ENCODE measurements around the gene LAMP1. TPM values are rescaled to one million over a fixed set of nuclear protein-coding genes. Genes with fewer than 3 reads are reported as not detected.

Gene LAMP1
- total and polyA plus RNA-seq, 2 donors (not counting 1 experiment from before 2014, with no cell fraction given), result 52.1 to 96.1 TPM

DNA sequence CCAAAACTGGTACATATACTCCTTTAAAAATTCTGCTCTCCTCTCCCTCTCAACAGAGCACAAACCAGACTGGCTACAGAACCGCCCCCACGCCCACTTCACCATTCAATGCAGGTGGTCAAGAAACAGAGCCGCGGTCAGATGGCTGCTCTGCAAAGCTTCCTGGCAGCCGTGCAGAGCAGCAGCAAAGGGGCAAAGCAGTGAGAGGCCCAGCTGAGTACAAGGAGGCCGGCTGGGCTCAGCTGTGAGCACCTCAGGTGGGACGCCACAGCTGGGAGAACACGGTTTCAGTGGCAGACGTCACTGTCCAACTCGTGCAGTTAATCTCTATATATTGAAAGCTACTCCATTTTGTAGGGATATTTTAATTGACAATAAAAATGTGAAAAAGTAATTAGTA lies 58.6 kb downstream of the LAMP1 start:
- no peaks in the 10 kb centered on the region for H3K4me1 ChIP-seq (ENCODE audit: control insufficient read depth in 2 of 2, insufficient read depth in 2 of 2, low read length in 2 of 2)
- no peaks in the 10 kb centered on the region for H3K79me2 ChIP-seq (ENCODE audit: control insufficient read depth, insufficient read depth, low read length)
- intact Hi-C loops (cut with micrococcal nuclease), result no loop called here
- Mint-ChIP-seq H3K27ac (no peak overlapping the region), H3K27me3 (peaks cover 17% of the 10 kb centered on the region), H3K4me1 (no peaks in the 10 kb centered on the region), H3K9me3 (ENCODE audit: insufficient read depth) (no peaks in the 10 kb centered on the region), H3K4me3 (no peak overlapping the region)
- no peak overlapping the region for H3K9ac ChIP-seq (ENCODE audit: low read length)
- no peak overlapping the region for H3K27ac ChIP-seq (ENCODE audit: low read length in 2 of 2)
- H4K20me1 ChIP-seq (ENCODE audit: control insufficient read depth, insufficient read depth, low read length, poor library complexity, severe bottlenecking), result no peaks in the 10 kb centered on the region
- no peak overlapping the region for H2AFZ ChIP-seq (ENCODE audit: insufficient read depth, low read depth, low read length, poor library complexity, severe bottlenecking)
- CTCF ChIA-PET, result no interaction called here
- H3K9me3 ChIP-seq (ENCODE audit: control extremely low read depth in 1 of 3, control insufficient read depth in 2 of 3, insufficient read depth in 1 of 3, low read length in 2 of 3), result peaks cover 0 to 5% (median 0%) of the 10 kb centered on the region in 3 donors
- DNase-seq (no peak), ATAC-seq (ENCODE audit: low read depth) (no peak)
- POLR2A ChIA-PET, result no interaction called here
- peaks cover 0 to 10% (median 7%) of the 10 kb centered on the region in 4 experiments for H3K27me3 ChIP-seq (replicated peaks in 1 of 4; ENCODE audit: control extremely low read depth in 1 of 4, control insufficient read depth in 3 of 4, insufficient read depth in 4 of 4, low read length in 3 of 4)
- TF ChIP-seq CTCF (IDR thresholded peaks at IDR 0.05) (no peak), EZH2 (IDR thresholded peaks at IDR 0.05; ENCODE audit: borderline replicate concordance, insufficient read depth, low read depth, low read length, poor library complexity, severe bottlenecking) (no peak)
- 89% methylated on average over 8 of the region's 10 CpGs for WGBS (ENCODE audit: insufficient coverage)
- H3K4me2 ChIP-seq (replicated peaks; ENCODE audit: low read depth, low read length, poor library complexity, severe bottlenecking), result no peak overlapping the region
- no peaks in the 10 kb centered on the region for H3K36me3 ChIP-seq (replicated peaks in 1 of 2; ENCODE audit: control extremely low read depth in 1 of 2, control insufficient read depth in 1 of 2, extremely low read depth in 1 of 2, insufficient read depth in 2 of 2, low read length in 1 of 2)
- no peak overlapping the region for H3K4me3 ChIP-seq (ENCODE audit: control extremely low read depth in 1 of 5, extremely low read depth in 1 of 5, insufficient read depth in 1 of 5, low read depth in 2 of 5, low read length in 4 of 5)

GRCh38 chr13:113356596-113356995 lies 59.6 kb downstream of the LAMP1 start:
- Histone ChIP-seq H2AFZ (ENCODE audit: insufficient read depth, low read depth, low read length, poor library complexity, severe bottlenecking) (no peak overlapping the region), H3K4me2 (replicated peaks; ENCODE audit: low read depth, low read length, poor library complexity, severe bottlenecking) (no peak overlapping the region), H3K27ac (ENCODE audit: low read length in 2 of 2) (no peak overlapping the region), H3K9me3 (ENCODE audit: control extremely low read depth in 1 of 3, control insufficient read depth in 2 of 3, insufficient read depth in 1 of 3, low read length in 2 of 3) (peaks cover 0 to 5% (median 0%) of the 10 kb centered on the region in 3 donors), H3K9ac (ENCODE audit: low read length) (no peak overlapping the region), H3K4me3 (ENCODE audit: control extremely low read depth in 1 of 5, extremely low read depth in 1 of 5, insufficient read depth in 1 of 5, low read depth in 2 of 5, low read length in 4 of 5) (no peak overlapping the region), H4K20me1 (ENCODE audit: control insufficient read depth, insufficient read depth, low read length, poor library complexity, severe bottlenecking) (no peaks in the 10 kb centered on the region), H3K79me2 (ENCODE audit: control insufficient read depth, insufficient read depth, low read length) (no peaks in the 10 kb centered on the region), H3K36me3 (replicated peaks in 1 of 2; ENCODE audit: control extremely low read depth in 1 of 2, control insufficient read depth in 1 of 2, extremely low read depth in 1 of 2, insufficient read depth in 2 of 2, low read length in 1 of 2) (no peaks in the 10 kb centered on the region), H3K27me3 (replicated peaks in 1 of 4; ENCODE audit: control extremely low read depth in 1 of 4, control insufficient read depth in 3 of 4, insufficient read depth in 4 of 4, low read length in 3 of 4) (peaks cover 0 to 10% (median 7%) of the 10 kb centered on the region in 4 experiments), H3K4me1 (ENCODE audit: control insufficient read depth in 2 of 2, insufficient read depth in 2 of 2, low read length in 2 of 2) (no peaks in the 10 kb centered on the region)
- ChIA-PET CTCF (no interaction called here), POLR2A (no interaction called here)
- ATAC-seq (ENCODE audit: low read depth) (no peak), DNase-seq (no peak)
- H3K9me3 Mint-ChIP-seq (ENCODE audit: insufficient read depth), result no peaks in the 10 kb centered on the region
- H3K4me1 Mint-ChIP-seq, result peaks cover 1% of the 10 kb centered on the region
- no peak for TF ChIP-seq EZH2 (IDR thresholded peaks at IDR 0.05; ENCODE audit: borderline replicate concordance, insufficient read depth, low read depth, low read length, poor library complexity, severe bottlenecking)
- no peak for TF ChIP-seq CTCF (IDR thresholded peaks at IDR 0.05)
- H3K27me3 Mint-ChIP-seq, result peaks cover 22% of the 10 kb centered on the region
- intact Hi-C loops (cut with micrococcal nuclease), result no loop called here
- H3K27ac Mint-ChIP-seq, result no peak overlapping the region
- WGBS (ENCODE audit: insufficient coverage), result 75% methylated on average over 1 of the region's 4 CpGs
- H3K4me3 Mint-ChIP-seq, result no peak overlapping the region
